ENCODE measurements around the gene DMD.
"Not testable (repeated sequence)": the region's sequence is repeated elsewhere in the genome, so short reads cannot be mapped to it uniquely, and the experiment has no call there.

DMD gene

GRCh38 chrX:31962256-31962655 is 1249.1 kb downstream of the DMD start:
- no peak overlapping the region for H3K4me3 ChIP-seq (ENCODE audit: low read depth, low read length)

DNA sequence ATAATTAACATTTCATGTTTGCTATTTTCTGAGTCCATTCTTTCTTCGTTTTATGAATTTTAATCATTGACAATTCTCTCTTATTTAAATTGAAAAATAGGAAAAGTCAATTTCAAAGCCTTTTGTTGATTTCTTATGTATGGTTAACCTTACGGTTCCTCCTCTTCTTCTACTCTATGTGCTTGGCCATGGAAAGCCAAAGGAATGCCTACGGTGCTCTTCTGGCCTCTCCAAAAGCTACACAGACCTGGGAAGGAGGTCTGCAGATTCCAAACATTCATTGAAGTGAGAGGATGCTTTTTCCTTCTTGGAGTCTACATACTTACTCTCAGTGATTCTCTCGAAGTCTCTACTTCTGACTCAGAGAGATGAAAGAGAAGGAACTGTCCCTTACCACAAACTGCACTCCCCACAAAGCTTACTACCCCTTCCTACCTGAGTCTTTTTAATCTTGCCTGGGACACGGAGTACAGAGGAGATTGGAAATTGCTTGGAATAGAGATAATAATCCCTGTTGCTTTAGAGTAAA is 1276.4 kb downstream of the DMD start:
- no peak overlapping the region for H3K4me3 ChIP-seq (ENCODE audit: low read depth, low read length)
- no peak for DNase-seq (ENCODE audit: low read depth)
- TF ChIP-seq, protein P1, sequence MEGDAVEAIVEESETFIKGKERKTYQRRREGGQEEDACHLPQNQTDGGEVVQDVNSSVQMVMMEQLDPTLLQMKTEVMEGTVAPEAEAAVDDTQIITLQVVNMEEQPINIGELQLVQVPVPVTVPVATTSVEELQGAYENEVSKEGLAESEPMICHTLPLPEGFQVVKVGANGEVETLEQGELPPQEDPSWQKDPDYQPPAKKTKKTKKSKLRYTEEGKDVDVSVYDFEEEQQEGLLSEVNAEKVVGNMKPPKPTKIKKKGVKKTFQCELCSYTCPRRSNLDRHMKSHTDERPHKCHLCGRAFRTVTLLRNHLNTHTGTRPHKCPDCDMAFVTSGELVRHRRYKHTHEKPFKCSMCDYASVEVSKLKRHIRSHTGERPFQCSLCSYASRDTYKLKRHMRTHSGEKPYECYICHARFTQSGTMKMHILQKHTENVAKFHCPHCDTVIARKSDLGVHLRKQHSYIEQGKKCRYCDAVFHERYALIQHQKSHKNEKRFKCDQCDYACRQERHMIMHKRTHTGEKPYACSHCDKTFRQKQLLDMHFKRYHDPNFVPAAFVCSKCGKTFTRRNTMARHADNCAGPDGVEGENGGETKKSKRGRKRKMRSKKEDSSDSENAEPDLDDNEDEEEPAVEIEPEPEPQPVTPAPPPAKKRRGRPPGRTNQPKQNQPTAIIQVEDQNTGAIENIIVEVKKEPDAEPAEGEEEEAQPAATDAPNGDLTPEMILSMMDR (IDR thresholded peaks at IDR 0.05; ENCODE audit: low read depth, low read length, missing control alignments), result no peak

More at GRCh38 chrX:31962256-31962655, 1249.1 kb downstream of the DMD start:
- DNase-seq (ENCODE audit: low read depth), result no peak
- TF ChIP-seq, protein P1 (IDR thresholded peaks at IDR 0.05; ENCODE audit: low read depth, low read length, missing control alignments), result no peak

DNA sequence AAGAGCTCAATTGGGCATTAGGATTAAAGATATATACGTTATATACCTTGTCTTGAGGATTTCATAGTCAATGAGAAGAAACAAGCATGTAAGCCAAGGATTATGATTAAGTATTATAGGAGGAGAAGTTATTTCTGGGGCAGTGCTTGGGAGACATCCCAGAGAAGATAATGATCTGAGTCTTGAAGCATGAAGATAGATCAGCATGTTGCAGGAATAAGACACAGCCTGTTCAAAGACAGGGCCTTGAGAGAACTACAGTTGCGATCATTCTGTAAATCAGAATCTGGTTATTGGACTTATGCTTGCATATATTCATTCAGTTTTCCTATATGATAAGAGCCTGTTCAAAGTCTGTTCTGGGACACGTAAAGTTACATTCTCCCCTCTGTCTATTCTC is 1277.3 kb downstream of the DMD start:
- TF ChIP-seq, protein P1 (IDR thresholded peaks at IDR 0.05; ENCODE audit: low read depth, low read length, missing control alignments), result no peak
- H3K4me3 ChIP-seq (ENCODE audit: low read depth, low read length), result no peak overlapping the region
- no peak for DNase-seq (ENCODE audit: low read depth)

- H3K4me3 ChIP-seq (ENCODE audit: low read depth, low read length), result no peak overlapping the region
- TF ChIP-seq, protein P1 (IDR thresholded peaks at IDR 0.05; ENCODE audit: low read depth, low read length, missing control alignments), result no peak
- DNase-seq (ENCODE audit: low read depth), result no peak
Observed at GRCh38 chrX:31932769-31933168, 1278.6 kb downstream of the DMD start.

GRCh38 chrX:31932320-31932719 is 1279.0 kb downstream of the DMD start:
- H3K4me3 ChIP-seq (ENCODE audit: low read depth, low read length); DNase-seq (ENCODE audit: low read depth): not testable (repeated sequence)

- no peak overlapping the region for H3K4me3 ChIP-seq (ENCODE audit: low read depth, low read length)
- TF ChIP-seq, protein P1 (IDR thresholded peaks at IDR 0.05; ENCODE audit: low read depth, low read length, missing control alignments), result no peak
- DNase-seq (ENCODE audit: low read depth), result no peak
Observed at GRCh38 chrX:31931225-31931624, 1280.1 kb downstream of the DMD start.

DNA sequence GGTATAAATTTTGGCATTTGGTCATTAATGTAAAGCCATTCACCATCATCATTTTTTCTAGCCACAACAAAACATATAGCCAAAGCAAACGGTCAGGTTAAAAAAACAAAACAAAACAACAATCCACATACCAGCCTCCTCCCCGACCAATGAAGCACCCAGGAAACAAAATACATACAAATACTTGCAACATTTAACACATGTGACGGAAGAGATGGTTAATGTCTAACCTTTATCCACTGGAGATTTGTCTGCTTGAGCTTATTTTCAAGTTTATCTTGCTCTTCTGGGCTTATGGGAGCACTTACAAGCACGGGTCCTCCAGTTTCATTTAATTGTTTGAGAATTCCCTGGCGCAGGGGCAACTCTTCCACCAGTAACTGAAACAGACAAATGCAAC is 1282.0 kb downstream of the DMD start:
- H3K4me3 ChIP-seq (ENCODE audit: low read depth, low read length), result no peak overlapping the region
- no peak for DNase-seq (ENCODE audit: low read depth)
- TF ChIP-seq, protein P1 (IDR thresholded peaks at IDR 0.05; ENCODE audit: low read depth, low read length, missing control alignments), result no peak

Data from GM12864 (cell line).